ENCODE results near the gene METAP1.
"Not testable (repeated sequence)": the region's sequence is repeated elsewhere in the genome, so short reads cannot be mapped to it uniquely, and the experiment has no call there.

METAP1 gene

GRCh38 chr4:99102634-99103033, 107.1 kb downstream of the METAP1 start:
- H3K27me3 Mint-ChIP-seq = peaks cover 8 to 10% of the 10 kb centered on the region in 2 donors
- H3K4me3 Mint-ChIP-seq = no peak overlapping the region
- H3K4me1 Mint-ChIP-seq (ENCODE audit: low read depth in 2 of 2) = peaks cover 0 to 1% of the 10 kb centered on the region in 2 donors
- DNase-seq (no peak), ATAC-seq (replicated peaks) (no peak)
- H3K9me3 Mint-ChIP-seq = no peaks in the 10 kb centered on the region
- H3K36me3 Mint-ChIP-seq (ENCODE audit: insufficient read depth) = no peaks in the 10 kb centered on the region
- H3K27ac Mint-ChIP-seq = no peak overlapping the region

GRCh38 chr4:99103166-99103565, 107.6 kb downstream of the METAP1 start:
- no peaks in the 10 kb centered on the region for H3K9me3 Mint-ChIP-seq
- H3K27ac Mint-ChIP-seq = no peak overlapping the region
- no peak overlapping the region for H3K4me3 Mint-ChIP-seq
- no peak for DNase-seq
- peaks cover 8% of the 10 kb centered on the region in 2 donors for H3K27me3 Mint-ChIP-seq
- no peak for ATAC-seq (replicated peaks)
- no peaks in the 10 kb centered on the region for H3K36me3 Mint-ChIP-seq (ENCODE audit: insufficient read depth)
- peaks cover 0 to 1% of the 10 kb centered on the region in 2 donors for H3K4me1 Mint-ChIP-seq (ENCODE audit: low read depth in 2 of 2)

GRCh38 chr4:99104153-99104552, 108.6 kb downstream of the METAP1 start:
- ATAC-seq (replicated peaks) = no peak
- Mint-ChIP-seq H3K4me1 (ENCODE audit: low read depth in 2 of 2) (peaks cover 0 to 1% of the 10 kb centered on the region in 2 donors), H3K27ac (no peak overlapping the region), H3K4me3 (no peak overlapping the region), H3K27me3 (no peaks in the 10 kb centered on the region), H3K9me3 (no peaks in the 10 kb centered on the region), H3K36me3 (ENCODE audit: insufficient read depth) (no peaks in the 10 kb centered on the region)
- DNase-seq = no peak

- not testable (repeated sequence) for H3K36me3 Mint-ChIP-seq (ENCODE audit: insufficient read depth); H3K4me3 Mint-ChIP-seq; DNase-seq; H3K27ac Mint-ChIP-seq; ATAC-seq (replicated peaks); H3K9me3 Mint-ChIP-seq; H3K27me3 Mint-ChIP-seq; H3K4me1 Mint-ChIP-seq (ENCODE audit: low read depth in 2 of 2)
Observed at GRCh38 chr4:99109286-99109685, 113.8 kb downstream of the METAP1 start.

All from effector memory CD8-positive, alpha-beta T cell (primary cell).